Panc1 (cell line): ENCODE data around the gene PPP1R12A.

Source experiments
- REST ChIP-seq, 2 experiments: IDR thresholded peaks; 2 replicates each; pipeline ENCODE4 v1.6.1; 2011 to 2012; ENCODE audit warnings: low read depth in 2 of 2, control low read depth in 1 of 2, low read length in 1 of 2, mild to moderate bottlenecking in 1 of 2, moderate library complexity in 1 of 2; ENCODE audit not compliant: insufficient read depth in 1 of 2
- TF ChIP-seq, protein P1 (sequence below): fragments of 450-650 bp; IDR thresholded peaks from 2 replicates; pipeline ENCODE4 v1.5.1; 2017; ENCODE audit warnings: mild to moderate bottlenecking

DNA sequence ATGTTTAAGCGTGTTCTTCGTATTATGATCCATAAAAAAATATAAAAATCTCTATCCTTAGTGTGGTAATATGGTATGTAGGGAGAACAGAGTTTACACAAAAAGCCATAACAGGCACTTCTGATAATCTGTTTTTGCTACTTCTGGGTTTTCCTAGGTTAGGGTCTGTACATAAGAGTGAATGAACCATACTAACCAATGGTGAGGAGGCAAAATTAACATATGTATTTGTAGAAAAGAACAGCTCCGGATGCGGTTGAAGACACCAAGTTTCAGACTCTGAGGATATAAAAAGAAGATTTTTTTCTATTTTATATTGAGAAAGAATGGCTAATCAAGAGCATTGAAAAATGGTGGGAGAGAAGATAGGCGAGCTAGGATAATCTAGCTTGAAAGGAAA, 40.2 kb upstream of the PPP1R12A start:
- TF ChIP-seq, protein P1, sequence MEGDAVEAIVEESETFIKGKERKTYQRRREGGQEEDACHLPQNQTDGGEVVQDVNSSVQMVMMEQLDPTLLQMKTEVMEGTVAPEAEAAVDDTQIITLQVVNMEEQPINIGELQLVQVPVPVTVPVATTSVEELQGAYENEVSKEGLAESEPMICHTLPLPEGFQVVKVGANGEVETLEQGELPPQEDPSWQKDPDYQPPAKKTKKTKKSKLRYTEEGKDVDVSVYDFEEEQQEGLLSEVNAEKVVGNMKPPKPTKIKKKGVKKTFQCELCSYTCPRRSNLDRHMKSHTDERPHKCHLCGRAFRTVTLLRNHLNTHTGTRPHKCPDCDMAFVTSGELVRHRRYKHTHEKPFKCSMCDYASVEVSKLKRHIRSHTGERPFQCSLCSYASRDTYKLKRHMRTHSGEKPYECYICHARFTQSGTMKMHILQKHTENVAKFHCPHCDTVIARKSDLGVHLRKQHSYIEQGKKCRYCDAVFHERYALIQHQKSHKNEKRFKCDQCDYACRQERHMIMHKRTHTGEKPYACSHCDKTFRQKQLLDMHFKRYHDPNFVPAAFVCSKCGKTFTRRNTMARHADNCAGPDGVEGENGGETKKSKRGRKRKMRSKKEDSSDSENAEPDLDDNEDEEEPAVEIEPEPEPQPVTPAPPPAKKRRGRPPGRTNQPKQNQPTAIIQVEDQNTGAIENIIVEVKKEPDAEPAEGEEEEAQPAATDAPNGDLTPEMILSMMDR, result no peak
- no peak for TF ChIP-seq REST (IDR thresholded peaks at IDR 0.05; ENCODE audit: insufficient read depth in 1 of 2, low read depth in 2 of 2, low read length in 1 of 2)
